ENCODE measurements around the gene OPCML.

OPCML gene

GRCh38 chr11:133064152-133064877 is 468.0 kb downstream of the OPCML start:
- DNase-seq = peak; percentile 89

- DNase-seq = no peak
Observed at GRCh38 chr11:133058501-133058900, 473.8 kb downstream of the OPCML start.

- DNase-seq = no peak
Observed at GRCh38 chr11:133053124-133053776, 479.1 kb downstream of the OPCML start.

GRCh38 chr11:133052537-133052936 is 479.8 kb downstream of the OPCML start:
- DNase-seq = no peak

- DNase-seq = no peak
Observed at GRCh38 chr11:133049244-133050019, 482.9 kb downstream of the OPCML start.

- no peak for DNase-seq
Observed at GRCh38 chr11:133048270-133048669, 484.0 kb downstream of the OPCML start.

GRCh38 chr11:133047771-133048115 is 484.6 kb downstream of the OPCML start:
- no peak for DNase-seq

GRCh38 chr11:133047036-133047770 is 485.1 kb downstream of the OPCML start:
- DNase-seq = no peak

- no peak for DNase-seq
Observed at GRCh38 chr11:133046252-133046651, 486.0 kb downstream of the OPCML start.

GRCh38 chr11:133041928-133042882 is 490.1 kb downstream of the OPCML start:
- no peak for DNase-seq

GRCh38 chr11:133041181-133041580 is 491.1 kb downstream of the OPCML start:
- DNase-seq = no peak

GRCh38 chr11:133040289-133040900 is 491.9 kb downstream of the OPCML start:
- DNase-seq = no peak

GRCh38 chr11:133038850-133039249 is 493.5 kb downstream of the OPCML start:
- no peak for DNase-seq

- no peak for DNase-seq
Observed at GRCh38 chr11:133034929-133035328, 497.4 kb downstream of the OPCML start.

GRCh38 chr11:133029107-133029506 is 503.2 kb downstream of the OPCML start:
- no peak for DNase-seq

GRCh38 chr11:133026952-133027351 is 505.3 kb downstream of the OPCML start:
- no peak for DNase-seq

GRCh38 chr11:133024301-133024700 is 508.0 kb downstream of the OPCML start:
- no peak for DNase-seq

- no peak for DNase-seq
Observed at GRCh38 chr11:133023232-133023631, 509.1 kb downstream of the OPCML start.

GRCh38 chr11:133021553-133021952 is 510.7 kb downstream of the OPCML start:
- no peak for DNase-seq

- no peak for DNase-seq
Observed at GRCh38 chr11:133020372-133020714, 512.0 kb downstream of the OPCML start.

- DNase-seq = no peak
Observed at GRCh38 chr11:133019545-133020371, 512.5 kb downstream of the OPCML start.

All from right hindlimb (tissue), 1 donor.